HEK293 (cell line): ENCODE data around the gene STX3.
A peak's percentile ranks its signal among the peaks of the same experiment; 100 is the strongest.

Source experiments
- ATF2 ChIP-seq: fragments of 450-650 bp; formaldehyde crosslinking; IDR thresholded peaks from 2 replicates; pipeline ENCODE4 v1.5.1; 2016; ENCODE audit warnings: missing biosample characterization, missing genetic modification characterization, low read depth
- GLI2 ChIP-seq: fragments of 450-650 bp; formaldehyde crosslinking; IDR thresholded peaks from 2 replicates; pipeline ENCODE4; 2017; ENCODE audit warnings: missing biosample characterization, missing genetic modification characterization, low read depth, borderline replicate concordance
- GLIS1 ChIP-seq: fragments of 450-650 bp; formaldehyde crosslinking; IDR thresholded peaks from 2 replicates; pipeline ENCODE4 v1.5.1; 2016; ENCODE audit warnings: missing biosample characterization, missing genetic modification characterization
- GLIS2 ChIP-seq: fragments of 450-650 bp; formaldehyde crosslinking; IDR thresholded peaks from 2 replicates; pipeline ENCODE4 v1.5.1; 2016; ENCODE audit warnings: missing biosample characterization, missing genetic modification characterization
- HOXC10 ChIP-seq: sonication (generic); formaldehyde crosslinking; IDR thresholded peaks from 2 replicates; pipeline ENCODE4 v1.8.1; 2023; ENCODE audit warnings: mild to moderate bottlenecking, missing genetic modification reagents
- KLF1 ChIP-seq: fragments of 450-650 bp; formaldehyde crosslinking; IDR thresholded peaks from 2 replicates; pipeline ENCODE4 v1.5.1; 2016; ENCODE audit warnings: missing biosample characterization, missing genetic modification characterization
- KLF10 ChIP-seq: fragments of 450-650 bp; IDR thresholded peaks from 2 replicates; pipeline ENCODE4 v1.5.1; 2018; ENCODE audit warnings: missing biosample characterization, mild to moderate bottlenecking, missing genetic modification characterization
- KLF7 ChIP-seq: fragments of 450-650 bp; formaldehyde crosslinking; IDR thresholded peaks from 2 replicates; pipeline ENCODE4 v1.5.1; 2016; ENCODE audit warnings: missing biosample characterization, missing genetic modification characterization, borderline replicate concordance
- RBAK ChIP-seq: fragments of 450-650 bp; formaldehyde crosslinking; IDR thresholded peaks from 2 replicates; pipeline ENCODE4 v1.5.1; 2016; ENCODE audit warnings: missing biosample characterization, missing genetic modification characterization
- REPIN1 ChIP-seq: fragments of 450-650 bp; formaldehyde crosslinking; IDR thresholded peaks from 2 replicates; pipeline ENCODE4 v1.5.1; 2017; ENCODE audit warnings: missing biosample characterization, missing genetic modification characterization, low read depth
- SALL2 ChIP-seq: fragments of 450-650 bp; formaldehyde crosslinking; IDR thresholded peaks from 2 replicates; pipeline ENCODE4 v1.5.0; 2017; ENCODE audit warnings: missing biosample characterization, mild to moderate bottlenecking, missing genetic modification characterization, borderline replicate concordance
- SCRT1 ChIP-seq: fragments of 450-650 bp; formaldehyde crosslinking; IDR thresholded peaks from 2 replicates; pipeline ENCODE4 v1.5.1; 2016; ENCODE audit warnings: missing biosample characterization, missing genetic modification characterization, borderline replicate concordance
- SP7 ChIP-seq: fragments of 450-650 bp; formaldehyde crosslinking; IDR thresholded peaks from 2 replicates; pipeline ENCODE4 v1.5.1; 2016; ENCODE audit warnings: missing biosample characterization, missing genetic modification characterization
- TCF7L2 ChIP-seq: IDR thresholded peaks from 2 replicates; pipeline ENCODE4 v1.6.1; 2011; ENCODE audit warnings: low read depth, mild to moderate bottlenecking, inconsistent platforms, low read length, moderate library complexity, borderline replicate concordance
- WT1 ChIP-seq: fragments of 450-650 bp; formaldehyde crosslinking; IDR thresholded peaks from 2 replicates; pipeline ENCODE4 v1.5.1; 2016; ENCODE audit warnings: missing biosample characterization, missing genetic modification characterization
- ZBTB44 ChIP-seq: fragments of 450-650 bp; IDR thresholded peaks from 2 replicates; pipeline ENCODE4 v1.5.1; 2018; ENCODE audit warnings: missing biosample characterization, mild to moderate bottlenecking, missing genetic modification characterization
- ZNF112 ChIP-seq: fragments of 450-650 bp; formaldehyde crosslinking; IDR thresholded peaks from 2 replicates; pipeline ENCODE4 v1.5.0; 2017; ENCODE audit warnings: missing biosample characterization, missing genetic modification characterization
- ZNF138 ChIP-seq: fragments of 450-650 bp; formaldehyde crosslinking; IDR thresholded peaks from 2 replicates; pipeline ENCODE4 v1.5.1; 2016; ENCODE audit warnings: missing biosample characterization, missing genetic modification characterization, borderline replicate concordance
- ZNF140 ChIP-seq: fragments of 450-650 bp; formaldehyde crosslinking; IDR thresholded peaks from 2 replicates; pipeline ENCODE4 v1.5.1; 2016; ENCODE audit warnings: missing biosample characterization, missing genetic modification characterization
- ZNF18 ChIP-seq: fragments of 450-650 bp; formaldehyde crosslinking; IDR thresholded peaks from 2 replicates; pipeline ENCODE4 v1.5.1; 2016; ENCODE audit warnings: missing biosample characterization, missing genetic modification characterization
- ZNF19 ChIP-seq: fragments of 450-650 bp; formaldehyde crosslinking; IDR thresholded peaks from 2 replicates; pipeline ENCODE4; 2016; ENCODE audit warnings: missing biosample characterization, missing genetic modification characterization, low read depth
- ZNF2 ChIP-seq: fragments of 450-650 bp; formaldehyde crosslinking; IDR thresholded peaks from 2 replicates; pipeline ENCODE4 v1.5.1; 2016; ENCODE audit warnings: missing biosample characterization, missing genetic modification characterization
- ZNF239 ChIP-seq: fragments of 450-650 bp; formaldehyde crosslinking; IDR thresholded peaks from 2 replicates; pipeline ENCODE4 v1.5.1; 2016; ENCODE audit warnings: missing biosample characterization, missing genetic modification characterization
- ZNF292 ChIP-seq: fragments of 450-650 bp; formaldehyde crosslinking; IDR thresholded peaks from 2 replicates; pipeline ENCODE4 v1.5.1; 2016; ENCODE audit warnings: low read depth, missing biosample characterization, missing genetic modification characterization, borderline replicate concordance
- ZNF37A ChIP-seq: fragments of 450-650 bp; IDR thresholded peaks from 2 replicates; pipeline ENCODE4 v1.5.1; 2018; ENCODE audit warnings: missing biosample characterization, missing genetic modification characterization
- ZNF391 ChIP-seq: fragments of 450-650 bp; formaldehyde crosslinking; IDR thresholded peaks from 2 replicates; pipeline ENCODE4 v1.5.1; 2016; ENCODE audit warnings: low read depth, missing biosample characterization, missing genetic modification characterization, borderline replicate concordance
- ZNF548 ChIP-seq: fragments of 450-650 bp; formaldehyde crosslinking; IDR thresholded peaks from 2 replicates; pipeline ENCODE4 v1.5.1; 2016; ENCODE audit warnings: missing biosample characterization, missing genetic modification characterization
- ZNF580 ChIP-seq: fragments of 450-650 bp; formaldehyde crosslinking; IDR thresholded peaks from 2 replicates; pipeline ENCODE4 v1.5.1; 2016; ENCODE audit warnings: missing biosample characterization, missing genetic modification characterization
- ZNF610 ChIP-seq: fragments of 450-650 bp; formaldehyde crosslinking; IDR thresholded peaks from 2 replicates; pipeline ENCODE4 v1.5.1; 2016; ENCODE audit warnings: missing biosample characterization, missing genetic modification characterization, borderline replicate concordance
- ZNF623 ChIP-seq: fragments of 450-650 bp; formaldehyde crosslinking; IDR thresholded peaks from 2 replicates; pipeline ENCODE4 v1.5.1; 2016; ENCODE audit warnings: missing biosample characterization, missing genetic modification characterization
- ZNF626 ChIP-seq: fragments of 450-650 bp; sonication (Bioruptor Pico); formaldehyde crosslinking; IDR thresholded peaks from 2 replicates; pipeline ENCODE4 v1.5.1; 2018; ENCODE audit warnings: missing biosample characterization, missing genetic modification characterization, inconsistent platforms
- ZNF707 ChIP-seq: fragments of 450-650 bp; formaldehyde crosslinking; IDR thresholded peaks from 2 replicates; pipeline ENCODE4 v1.5.1; 2016; ENCODE audit warnings: missing biosample characterization, missing genetic modification characterization
- ZNF776 ChIP-seq: fragments of 450-650 bp; formaldehyde crosslinking; IDR thresholded peaks from 2 replicates; pipeline ENCODE4 v1.5.0; 2017; ENCODE audit warnings: missing biosample characterization, missing genetic modification characterization, borderline replicate concordance
- ZSCAN4 ChIP-seq: fragments of 450-650 bp; formaldehyde crosslinking; IDR thresholded peaks from 2 replicates; pipeline ENCODE4 v1.5.1; 2017; ENCODE audit warnings: missing biosample characterization, missing genetic modification characterization

The STX3 gene

GRCh38 chr11:59810189-59810910 lies 55.2 kb downstream of the STX3 start, which contains the start of gene MRPL16 (continued):
- 0 out of 2 replicates have a peak, but pooled peaks have one; percentile 26 for TF ChIP-seq ZBTB44
- no peak for TF ChIP-seq GLIS1 (tag by site-specific recombination)
- no peak for TF ChIP-seq ZNF292 (tag by site-specific recombination)
- TF ChIP-seq ATF2 (tag by site-specific recombination), result no peak
- no peak for TF ChIP-seq SALL2
- TF ChIP-seq ZNF138 (tag by site-specific recombination), result no peak
- peak; percentile 48; the same call in 1 of the 2 replicates for TF ChIP-seq ZNF626
- no peak for TF ChIP-seq ZNF391 (tag by site-specific recombination)
- TF ChIP-seq GLIS2, result peak; percentile 64; the same call in 1 of the 2 replicates
- no peak for TF ChIP-seq ZNF776 (tag by site-specific recombination)
- TF ChIP-seq TCF7L2, result peak; percentile 76; the same call in 1 of the 2 replicates
- TF ChIP-seq ZNF610 (tag by site-specific recombination), result 0 out of 2 replicates have a peak, but pooled peaks have one; percentile 46
- no peak for TF ChIP-seq ZNF239 (tag by site-specific recombination)
- no peak for TF ChIP-seq ZNF623
- TF ChIP-seq SCRT1 (tag by site-specific recombination), result no peak
- 0 out of 2 replicates have a peak, but pooled peaks have one; percentile 39 for TF ChIP-seq REPIN1 (tag by site-specific recombination)
- TF ChIP-seq ZNF140 (tag by site-specific recombination), result no peak
- peak; percentile 76 for TF ChIP-seq SP7 (tag by site-specific recombination)
- TF ChIP-seq ZNF19 (tag by site-specific recombination), result no peak
- no peak for TF ChIP-seq ZNF37A (tag by site-specific recombination)
- TF ChIP-seq ZNF548 (tag by site-specific recombination), result no peak
- TF ChIP-seq RBAK (tag by site-specific recombination), result no peak
- TF ChIP-seq KLF7 (tag by site-specific recombination), result peak; percentile 95
- TF ChIP-seq ZNF18 (tag by site-specific recombination), result no peak
- TF ChIP-seq ZNF580, result peak; percentile 77
- no peak for TF ChIP-seq WT1
- no peak for TF ChIP-seq HOXC10 (CRISPR knock-in tag)
- TF ChIP-seq ZNF707 (tag by site-specific recombination), result no peak
- TF ChIP-seq ZSCAN4, result no peak
- TF ChIP-seq KLF1 (tag by site-specific recombination), result peak; percentile 78
- peak; percentile 46; the same call in 1 of the 2 replicates for TF ChIP-seq KLF10 (tag by site-specific recombination)
- no peak for TF ChIP-seq ZNF112
- TF ChIP-seq GLI2 (tag by site-specific recombination), result no peak
- TF ChIP-seq ZNF2, result peak; percentile 62; the same call in 1 of the 2 replicates
